HG03039 (cell line): ENCODE measurements around the gene SLC34A1.
A peak's percentile ranks its signal among the peaks of the same experiment; 100 is the strongest.

Experiments used
- ATAC-seq: cut with Tn5 transposase; IDR thresholded peaks from one replicate; pipeline ENCODE4 v1.9.1; 2021; ENCODE audit warnings: mild to moderate bottlenecking, moderate library complexity; ENCODE audit not compliant: unreplicated experiment

Gene SLC34A1

DNA sequence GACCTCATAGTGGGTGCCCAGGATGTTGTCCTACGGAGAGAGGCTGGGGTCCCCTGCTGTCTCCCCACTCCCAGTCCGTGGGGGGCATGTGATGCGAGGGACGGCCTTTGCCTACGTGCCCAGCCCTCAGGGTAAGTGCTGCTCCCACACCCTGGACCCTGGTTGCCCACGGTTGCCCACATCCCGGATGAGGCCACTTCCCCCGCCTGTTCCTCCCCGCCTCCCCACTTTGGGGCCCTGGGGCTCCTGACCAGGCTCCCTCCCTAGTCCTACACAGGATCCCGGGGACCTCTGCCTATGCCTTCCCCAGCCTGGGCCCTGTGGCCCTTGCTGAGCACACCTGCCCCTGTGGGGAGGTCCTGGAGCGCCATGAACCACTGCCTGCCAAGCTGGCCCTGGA, 1.5 kb downstream of the SLC34A1 start:
- no peak for ATAC-seq

DNA sequence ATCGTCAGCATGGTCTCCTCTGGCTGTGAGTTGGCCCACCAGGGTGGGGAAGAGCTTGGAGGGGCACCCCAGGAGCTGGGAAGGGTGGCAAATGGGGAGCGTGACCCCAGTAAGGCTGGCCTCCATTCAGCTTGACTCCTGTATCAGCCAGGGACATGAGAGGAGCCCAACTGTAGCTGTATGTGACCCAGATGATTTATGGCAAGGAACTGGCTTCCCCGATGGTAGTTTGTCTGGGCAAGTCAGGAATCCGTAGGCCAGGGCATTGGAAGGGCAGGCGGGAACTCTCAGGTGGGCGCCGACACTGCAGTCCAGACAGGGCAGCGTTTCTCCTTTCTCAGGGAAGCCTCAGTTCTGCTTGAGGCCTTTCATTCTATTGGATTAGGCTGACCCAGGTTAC, 2.3 kb downstream of the SLC34A1 start:
- no peak for ATAC-seq

DNA sequence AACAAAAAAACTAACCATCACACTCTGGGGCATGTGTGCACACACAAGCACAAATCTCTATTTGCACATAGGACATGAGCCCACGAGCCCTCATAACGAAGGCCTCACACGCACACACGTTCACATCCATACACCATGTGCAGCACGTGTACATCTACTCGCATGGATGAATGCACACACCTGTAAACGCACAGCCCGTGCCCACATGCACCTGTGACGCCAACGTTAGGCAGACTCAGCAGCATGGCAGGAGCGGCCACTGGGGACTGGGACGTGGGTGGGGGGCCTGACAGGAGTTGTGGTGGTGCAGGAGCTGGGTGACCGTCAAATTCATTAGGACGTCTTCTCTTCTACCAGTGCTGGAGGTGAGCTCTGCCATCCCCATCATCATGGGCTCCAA, 3.2 kb downstream of the SLC34A1 start:
- ATAC-seq: no peak

DNA sequence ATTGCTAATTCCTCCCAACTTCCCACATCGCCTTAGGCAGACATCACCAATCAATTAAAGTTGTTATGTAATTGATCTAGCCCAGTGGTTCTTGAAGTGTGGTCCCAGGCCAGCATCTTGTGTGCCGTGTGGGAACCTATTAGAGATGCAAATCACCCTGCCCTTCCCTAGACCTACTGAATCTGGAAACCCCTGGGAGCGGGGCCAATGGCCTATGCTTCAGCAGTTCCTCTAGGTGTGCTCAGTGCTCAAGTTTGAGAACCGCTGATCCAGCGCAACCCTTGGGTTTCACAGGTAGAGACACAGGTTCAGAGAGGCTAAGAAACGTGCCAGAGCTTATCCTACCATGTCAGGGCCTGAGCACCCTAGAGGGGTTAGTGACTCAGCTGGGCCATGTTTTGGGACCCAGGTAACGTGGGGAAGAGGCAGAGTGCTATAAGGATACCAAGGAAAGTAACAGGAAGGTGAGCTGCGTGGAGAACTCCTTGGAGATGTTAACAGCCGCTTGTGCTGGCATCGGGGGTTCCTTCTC, 4.4 kb downstream of the SLC34A1 start:
- ATAC-seq: no peak

DNA sequence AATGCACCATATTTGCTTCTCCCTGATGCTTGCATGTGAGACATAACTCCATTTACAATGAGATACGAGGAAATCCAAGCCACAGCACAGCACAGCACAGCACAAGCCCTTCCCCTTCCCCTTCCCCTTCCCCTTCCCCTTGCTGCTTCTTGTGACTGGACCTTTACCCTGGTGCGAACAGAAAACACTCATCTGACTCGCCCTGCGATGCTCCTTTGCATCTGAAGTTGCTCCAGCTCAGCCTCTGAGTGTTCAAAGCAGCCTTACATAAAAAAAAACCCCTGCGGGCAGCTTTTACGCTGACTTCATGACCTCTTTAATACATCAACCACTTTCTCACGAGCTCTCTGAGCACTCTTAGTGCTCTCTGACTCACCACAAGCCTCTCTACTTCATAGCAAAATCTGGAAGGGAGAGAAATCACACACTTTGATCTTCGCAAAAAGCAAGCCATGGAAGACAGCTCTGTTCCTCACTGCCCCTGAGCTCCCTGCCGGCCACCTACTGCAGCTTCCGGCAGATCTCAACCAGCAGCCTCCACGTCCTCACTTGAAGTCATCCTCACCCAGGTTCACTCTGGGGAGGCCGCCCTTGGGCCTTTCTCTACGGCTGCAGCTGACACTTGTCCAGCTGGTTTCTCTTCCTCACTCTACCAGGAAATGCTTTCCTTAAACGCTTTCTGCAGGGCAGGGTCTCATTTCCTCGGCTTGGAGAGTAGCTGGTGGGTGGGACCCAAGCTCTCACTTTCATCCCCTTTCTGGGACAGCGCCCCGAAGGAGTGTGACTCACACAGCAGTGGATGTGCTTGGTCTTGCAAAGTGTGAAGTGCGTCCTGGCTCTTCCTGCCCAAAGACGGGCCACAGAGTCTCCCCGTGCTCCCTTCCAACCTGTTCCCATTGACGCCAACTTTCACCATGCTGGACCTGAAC, 5.3 kb downstream of the SLC34A1 start:
- ATAC-seq: no peak

DNA sequence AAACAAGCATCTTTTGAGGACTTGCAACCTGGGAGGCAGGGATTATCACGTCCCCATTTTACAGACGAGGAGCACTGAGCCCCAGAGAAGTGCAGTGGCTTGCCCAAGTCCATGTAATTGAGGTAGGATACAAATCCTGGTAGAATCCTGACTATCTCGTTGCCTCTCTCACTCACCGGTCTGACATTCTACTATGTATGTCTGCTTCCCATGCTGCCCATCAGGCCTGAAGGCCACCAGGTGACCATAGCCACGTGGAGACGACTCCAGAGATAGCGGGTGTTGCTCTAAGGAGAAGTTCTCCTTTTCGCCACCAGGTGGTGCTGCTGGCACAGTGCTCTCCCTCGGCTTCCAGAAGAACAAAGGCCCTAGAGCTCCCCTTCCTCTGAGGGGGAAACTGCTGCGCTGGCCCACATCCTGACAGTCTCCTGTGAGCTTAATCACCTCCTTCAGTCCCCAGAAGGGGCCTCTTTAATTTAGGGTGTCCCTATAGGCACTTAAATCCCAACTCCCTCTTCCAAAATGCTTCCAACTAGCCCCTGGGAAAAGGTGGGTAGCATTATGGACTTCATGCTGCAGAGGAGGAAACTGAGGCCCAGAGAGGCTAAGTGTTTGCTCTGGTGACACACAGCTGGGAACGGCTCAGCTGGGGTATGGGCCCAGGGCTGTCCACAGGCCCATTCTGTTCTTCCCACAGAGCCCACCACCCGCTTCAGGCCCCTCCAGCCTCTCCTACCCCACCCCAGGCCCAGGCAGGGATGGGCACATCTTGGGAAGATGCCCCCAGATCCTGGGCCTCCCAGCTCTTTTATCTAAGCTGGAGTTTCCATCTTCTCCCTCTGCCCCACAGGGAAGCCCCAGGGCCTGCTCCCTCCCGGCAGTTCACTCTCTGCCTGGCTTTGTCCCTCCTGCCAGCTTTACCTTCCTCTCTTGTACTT, 6.4 kb downstream of the SLC34A1 start:
- ATAC-seq: no peak

DNA sequence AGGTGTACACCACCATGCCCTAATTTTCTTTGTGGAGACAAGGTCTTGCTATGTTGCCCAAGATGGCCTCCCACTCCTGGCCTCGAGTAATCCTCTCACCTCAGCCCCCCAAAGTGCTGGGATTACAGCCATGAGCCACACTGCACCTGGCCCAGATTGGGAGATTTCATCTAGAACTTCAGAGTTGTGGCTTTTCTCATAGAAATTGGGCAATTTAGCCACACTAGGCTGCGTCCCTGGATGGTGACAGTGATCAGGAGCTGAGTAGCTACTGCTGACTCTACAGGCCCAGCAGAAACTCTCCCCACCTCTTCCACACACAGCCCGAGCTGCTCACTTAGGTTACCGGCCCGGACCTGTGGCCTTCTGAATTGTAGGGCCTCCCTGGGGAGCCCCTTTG, 8.5 kb downstream of the SLC34A1 start:
- ATAC-seq: no peak

DNA sequence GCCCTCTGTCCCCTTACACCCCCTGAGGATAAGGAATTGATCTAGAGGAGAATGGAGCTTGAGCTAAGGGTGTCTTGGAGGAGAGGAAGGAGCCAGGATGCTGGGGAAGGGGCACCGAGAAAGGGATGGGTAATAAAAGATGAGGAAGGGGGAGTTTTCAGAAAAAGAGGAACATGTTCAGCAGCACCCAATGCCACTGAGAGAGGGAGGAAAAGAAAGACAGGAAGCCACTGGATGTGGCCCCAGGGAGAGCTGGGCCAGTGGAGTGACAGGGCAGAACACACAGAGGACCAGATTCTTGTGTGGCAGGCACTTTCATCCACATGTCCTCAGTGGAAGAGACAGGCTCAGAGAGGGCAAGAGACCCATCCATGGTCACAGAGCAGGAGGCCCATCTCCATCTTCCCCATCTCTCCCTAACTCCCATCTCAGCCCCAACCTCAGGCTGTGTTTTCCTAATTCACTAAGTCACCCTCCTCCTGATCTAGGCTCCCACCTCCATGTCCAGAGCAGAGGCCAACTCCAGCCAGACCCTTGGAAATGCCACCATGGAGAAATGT, 9.1 kb downstream of the SLC34A1 start:
- ATAC-seq: no peak

DNA sequence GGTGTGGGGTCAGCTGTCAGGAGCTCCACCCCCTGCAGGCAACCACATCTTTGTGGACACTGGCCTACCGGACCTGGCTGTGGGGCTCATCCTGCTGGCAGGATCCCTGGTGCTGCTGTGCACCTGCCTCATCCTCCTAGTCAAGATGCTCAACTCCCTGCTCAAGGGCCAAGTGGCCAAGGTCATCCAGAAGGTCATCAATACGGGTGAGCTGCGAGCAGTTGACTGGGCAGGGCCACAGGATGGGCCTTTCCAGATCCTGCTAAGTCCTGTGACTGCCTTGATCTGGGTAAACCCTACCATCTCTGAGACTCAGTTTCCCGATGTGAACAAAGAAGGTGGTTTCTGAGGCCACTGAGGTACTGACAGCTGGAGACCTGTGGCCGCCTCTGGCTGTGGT, 9.8 kb downstream of the SLC34A1 start:
- no peak for ATAC-seq

DNA sequence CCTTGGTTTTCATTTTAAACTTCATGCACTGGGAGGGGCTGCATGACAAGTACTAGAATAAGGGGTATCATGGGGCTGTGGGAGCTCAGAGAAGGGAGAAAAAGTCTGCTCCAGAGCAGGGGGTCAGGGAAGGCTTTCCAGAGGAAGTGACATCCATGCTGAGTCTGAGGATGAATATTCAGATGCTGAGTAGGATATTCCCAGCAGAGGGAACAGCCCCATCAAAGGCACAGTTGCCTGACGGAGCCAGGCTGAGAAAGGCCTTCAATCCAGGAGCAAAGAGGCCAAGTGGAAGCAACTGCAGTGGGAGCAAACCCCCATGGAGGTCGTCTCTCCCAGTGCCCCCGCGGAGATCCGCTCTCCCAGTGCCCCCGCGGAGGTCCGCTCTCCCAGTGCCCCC, 11.8 kb downstream of the SLC34A1 start:
- no peak for ATAC-seq

DNA sequence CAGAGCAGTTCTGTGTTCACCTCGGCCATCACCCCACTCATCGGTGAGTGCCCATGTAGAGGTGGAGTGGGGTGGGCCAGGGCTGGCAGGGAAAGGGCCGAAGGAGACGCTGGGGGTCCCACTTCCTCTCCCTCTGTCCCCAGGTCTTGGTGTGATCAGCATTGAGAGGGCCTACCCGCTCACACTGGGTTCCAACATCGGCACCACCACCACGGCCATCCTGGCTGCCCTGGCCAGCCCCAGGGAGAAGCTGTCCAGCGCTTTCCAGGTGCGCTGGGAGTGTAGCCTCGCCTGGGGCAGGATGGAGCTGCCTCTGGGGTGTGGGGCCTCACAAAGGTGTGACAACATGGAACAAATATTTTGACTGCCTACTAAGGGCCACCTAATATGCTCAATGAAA, 12.6 kb downstream of the SLC34A1 start:
- ATAC-seq: no peak

DNA sequence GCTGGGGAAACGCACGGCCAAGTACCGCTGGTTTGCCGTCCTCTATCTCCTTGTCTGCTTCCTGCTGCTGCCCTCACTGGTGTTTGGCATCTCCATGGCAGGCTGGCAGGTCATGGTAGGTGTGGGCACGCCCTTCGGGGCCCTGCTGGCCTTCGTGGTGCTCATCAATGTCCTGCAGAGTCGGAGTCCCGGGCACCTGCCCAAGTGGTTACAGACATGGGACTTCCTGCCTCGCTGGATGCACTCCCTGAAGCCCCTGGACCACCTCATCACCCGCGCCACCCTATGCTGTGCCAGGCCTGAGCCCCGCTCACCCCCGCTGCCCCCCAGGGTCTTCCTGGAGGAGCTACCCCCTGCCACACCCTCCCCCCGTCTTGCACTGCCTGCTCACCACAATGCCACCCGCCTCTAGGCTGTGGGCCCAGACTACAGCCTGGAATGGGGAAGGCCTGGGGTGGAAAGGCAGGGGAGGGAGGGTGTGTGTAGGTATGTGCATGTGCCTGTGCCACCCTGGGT, 13.7 kb downstream of the SLC34A1 start:
- no peak for ATAC-seq

DNA sequence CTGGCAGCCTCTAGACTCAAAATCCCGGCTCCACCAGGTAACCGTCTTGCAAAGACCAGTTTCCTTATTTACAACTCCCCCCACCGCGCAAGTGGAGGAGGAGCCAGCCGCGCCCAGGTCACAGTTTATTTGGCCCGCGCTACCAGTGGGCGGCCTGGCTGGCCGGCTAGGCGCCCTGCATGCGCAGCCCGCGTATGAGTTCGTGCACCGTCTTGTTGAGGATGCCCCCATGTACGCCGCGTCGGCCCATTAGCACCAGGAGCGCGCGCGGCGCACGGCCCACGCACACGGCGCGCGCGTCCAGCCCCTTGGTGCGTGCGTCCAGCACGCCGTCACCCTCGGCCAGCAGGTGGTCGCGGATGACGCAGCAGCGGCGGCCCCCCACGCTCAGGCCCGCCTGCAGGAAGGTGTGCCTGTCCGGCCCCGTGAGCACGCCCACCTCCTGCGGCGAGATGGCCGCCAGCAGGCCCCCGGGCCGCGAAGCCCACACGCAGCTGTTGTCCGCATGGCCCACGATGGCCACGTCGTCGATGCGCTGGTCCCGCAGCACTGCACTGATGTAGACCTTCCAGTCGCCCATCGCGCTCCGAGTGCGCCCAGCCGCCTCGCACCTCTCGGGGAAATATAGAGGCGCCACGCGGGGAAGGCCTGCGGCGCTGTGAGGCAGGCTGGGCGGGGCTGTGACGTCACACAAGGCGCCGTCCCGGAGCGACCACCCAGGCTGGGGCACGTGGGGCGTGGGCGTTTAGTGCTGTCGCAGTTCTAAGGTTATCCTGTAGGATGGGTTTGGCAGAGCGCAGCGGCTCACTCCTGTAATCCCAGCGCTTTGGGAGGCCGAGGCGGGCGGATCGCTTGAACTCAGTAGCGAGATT, 16.0 kb downstream of the SLC34A1 start, which contains the start of gene PFN3:
Gene PFN3, minus strand, starts transcription at position 665 of the 872 bp plus-strand sequence. Its CDS starts 85 bp downstream, at position 580.
- ATAC-seq: no peak

DNA sequence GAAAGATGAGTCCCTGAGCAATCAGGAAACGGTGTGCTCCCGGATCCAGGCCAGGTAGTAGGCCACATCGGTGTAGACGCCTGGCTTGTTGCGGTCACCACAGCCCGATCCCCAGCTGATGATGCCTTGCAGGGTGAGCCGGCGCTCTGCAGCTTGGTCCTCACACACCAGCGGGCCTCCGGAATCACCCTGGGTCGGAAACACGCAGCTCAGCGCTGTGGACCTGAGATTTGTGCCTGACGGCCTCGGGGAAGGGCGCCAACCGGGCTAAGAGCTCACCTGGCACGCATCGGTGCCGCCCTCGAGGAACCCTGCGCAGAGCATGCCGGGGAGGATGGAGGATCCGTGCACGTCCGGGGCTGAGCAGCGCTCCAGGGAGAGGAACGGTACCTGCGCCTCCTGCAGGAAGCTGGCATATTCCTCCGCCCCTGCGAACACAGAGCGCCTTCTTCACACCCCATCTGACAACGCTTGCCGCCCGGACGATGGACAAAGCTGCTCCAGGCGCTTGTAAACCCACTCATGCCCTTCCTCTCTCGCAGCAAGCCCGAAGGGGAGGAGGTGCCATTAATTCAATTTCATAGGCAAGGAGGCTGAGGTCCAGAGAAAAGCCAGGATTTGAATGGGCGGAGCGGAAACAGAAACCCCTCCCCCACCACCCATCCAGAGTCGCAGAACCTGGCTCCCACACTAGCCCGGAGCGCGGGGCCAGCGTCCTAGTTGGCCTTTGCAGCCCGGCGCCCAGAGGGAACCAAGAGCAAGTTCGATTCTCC, 18.2 kb downstream of the SLC34A1 start:
- no peak for ATAC-seq

DNA sequence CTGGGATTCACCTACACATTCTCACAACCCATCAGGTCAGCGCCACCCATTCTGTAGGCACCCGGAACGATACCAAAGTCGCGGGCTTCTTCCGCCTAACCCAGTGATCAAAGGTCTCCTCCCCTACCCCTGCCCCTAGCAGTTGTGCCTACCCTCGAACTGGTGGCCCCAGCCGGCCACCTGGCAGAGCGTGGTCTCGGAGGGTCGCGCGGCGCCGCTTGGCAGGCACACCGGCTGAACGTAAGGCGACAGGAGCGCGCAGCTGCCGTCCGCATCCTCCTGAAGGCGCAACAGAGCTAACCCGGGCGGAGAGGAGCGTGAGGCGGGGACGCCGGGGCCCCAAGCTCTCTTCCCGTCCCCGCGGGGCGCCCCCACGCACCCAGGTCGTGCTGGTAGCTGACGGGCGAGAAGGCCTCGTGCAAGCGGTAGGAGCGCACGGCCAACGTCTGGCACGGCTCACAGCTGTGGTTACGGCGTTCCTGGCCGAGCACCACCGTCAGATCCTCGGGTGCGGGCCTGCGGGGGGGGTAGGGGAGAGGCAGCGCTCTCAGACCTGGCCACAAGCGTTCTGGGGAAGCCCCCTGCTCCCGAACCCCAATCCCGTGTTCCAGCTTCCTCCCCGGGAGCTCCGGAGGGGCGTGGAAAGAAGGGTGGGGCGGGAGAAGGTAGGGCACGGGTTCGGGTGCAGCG, 19.0 kb downstream of the SLC34A1 start:
- ATAC-seq: no peak

DNA sequence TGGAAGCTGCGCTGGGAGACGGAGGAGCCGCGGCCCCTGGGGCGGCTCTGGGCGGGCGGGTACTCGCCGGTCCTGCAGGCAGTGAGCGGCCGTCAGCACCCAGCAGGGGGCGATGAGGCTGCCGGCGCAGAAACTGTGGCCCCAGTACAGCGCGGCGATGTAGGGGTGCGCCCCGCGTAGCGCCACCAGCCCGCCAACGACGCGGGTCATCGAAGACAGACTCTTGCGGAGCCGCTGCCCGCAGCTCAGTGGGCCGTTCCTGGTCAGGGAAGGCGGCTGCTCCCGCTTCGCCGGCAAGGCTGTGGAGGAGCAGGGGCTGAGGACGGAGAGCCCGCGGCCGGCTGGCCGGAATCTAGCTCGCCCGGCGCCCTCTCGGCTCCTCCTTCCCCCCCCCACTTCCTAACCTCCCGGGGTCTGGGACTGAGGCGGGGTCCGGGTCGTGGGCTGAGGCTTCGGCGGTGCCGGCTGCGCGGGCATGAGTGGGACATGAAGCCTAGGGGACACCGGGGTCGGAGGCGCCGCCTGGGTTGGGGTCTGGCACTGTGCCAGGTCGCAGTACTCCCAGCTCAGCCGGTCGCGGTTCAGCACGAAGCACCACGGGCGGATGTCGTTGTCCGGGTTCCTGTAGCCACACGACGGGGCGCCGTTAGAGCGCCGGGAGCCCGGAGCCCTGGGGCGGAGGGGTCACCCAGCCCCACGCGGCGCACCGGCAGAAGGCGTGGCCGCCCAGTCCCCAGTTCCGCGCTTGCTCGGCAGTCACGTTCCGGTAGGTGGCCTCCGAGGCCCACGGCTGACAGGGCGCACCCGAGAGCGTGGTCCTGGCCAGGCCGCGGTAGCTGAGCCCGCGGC, 19.8 kb downstream of the SLC34A1 start:
- ATAC-seq: peak; percentile 69

DNA sequence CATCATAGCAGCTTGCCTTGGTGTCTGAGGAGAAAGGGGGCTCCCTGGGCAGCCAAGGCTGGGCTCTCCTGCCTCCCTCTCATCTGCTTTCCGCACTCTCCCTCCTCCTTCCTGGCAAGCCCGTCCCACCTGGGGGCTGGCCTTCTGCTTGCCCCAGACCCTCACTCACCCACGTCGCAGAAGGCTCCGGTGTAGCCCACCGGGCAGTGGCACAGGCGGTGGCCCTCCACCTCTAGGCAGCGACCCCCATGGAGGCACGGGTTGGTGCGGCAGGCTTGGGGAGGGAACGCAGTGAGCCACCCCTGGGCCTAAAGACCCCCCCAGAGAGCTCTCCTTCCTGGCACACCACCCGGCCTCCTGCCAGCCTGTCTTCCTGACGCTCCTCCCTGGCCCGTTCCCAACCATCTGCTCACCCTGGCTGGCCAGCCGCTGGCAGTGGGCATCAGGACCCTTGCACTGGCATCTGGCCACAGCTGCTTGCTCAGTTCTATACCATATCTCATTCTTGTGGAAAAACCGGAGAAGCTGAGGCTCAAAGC, 20.5 kb downstream of the SLC34A1 start:
- ATAC-seq: no peak
